HUES6 (cell line): ENCODE data around the gene IKBKE.

Experiments used
- H3K27ac ChIP-seq: 2 replicates; pipeline ENCODE4 v1.7.0; 2013; ENCODE audit warnings: low read depth, mild to moderate bottlenecking, low read length, inconsistent platforms
- H3K27me3 ChIP-seq: 2 replicates; pipeline ENCODE4 v1.6.1; 2013; ENCODE audit warnings: low read length; ENCODE audit not compliant: control insufficient read depth, insufficient read depth
- H3K36me3 ChIP-seq: 2 replicates; pipeline ENCODE4 v1.6.1; 2013; ENCODE audit warnings: low read length; ENCODE audit not compliant: control insufficient read depth, insufficient read depth
- H3K4me1 ChIP-seq: 2 replicates; pipeline ENCODE4 v1.6.1; 2013; ENCODE audit warnings: low read length; ENCODE audit not compliant: control insufficient read depth, insufficient read depth
- H3K4me3 ChIP-seq: 2 replicates; pipeline ENCODE4 v1.5.1; 2013; ENCODE audit warnings: low read depth, low read length
- H3K9ac ChIP-seq: one replicate; pipeline ENCODE4 v1.6.1; 2013; ENCODE audit warnings: mild to moderate bottlenecking, low read length
- H3K9me3 ChIP-seq: 2 replicates; pipeline ENCODE4 v1.6.1; 2013; ENCODE audit warnings: low read depth, low read length; ENCODE audit not compliant: control insufficient read depth, insufficient read depth

The IKBKE gene

GRCh38 chr1:206486995-206487788 is 16.9 kb downstream of the IKBKE start:
- Histone ChIP-seq H3K4me3 (no peak overlapping the region), H3K36me3 (peaks cover 14% of the 10 kb centered on the region), H3K9ac (no peak overlapping the region)

GRCh38 chr1:206487970-206488369 is 17.7 kb downstream of the IKBKE start:
- Histone ChIP-seq H3K27ac (no peak overlapping the region), H3K36me3 (peaks cover 16% of the 10 kb centered on the region), H3K27me3 (no peaks in the 10 kb centered on the region), H3K4me1 (no peaks in the 10 kb centered on the region), H3K9me3 (no peaks in the 10 kb centered on the region), H3K9ac (no peak overlapping the region), H3K4me3 (no peak overlapping the region)

More at GRCh38 chr1:206486995-206487788, 16.9 kb downstream of the IKBKE start:
- Histone ChIP-seq H3K4me1 (no peaks in the 10 kb centered on the region), H3K9me3 (no peaks in the 10 kb centered on the region), H3K27me3 (no peaks in the 10 kb centered on the region), H3K27ac (no peak overlapping the region)

- peaks cover 17% of the 10 kb centered on the region for H3K36me3 ChIP-seq
- no peak overlapping the region for H3K9ac ChIP-seq
- H3K4me3 ChIP-seq: no peak overlapping the region
- H3K27me3 ChIP-seq: no peaks in the 10 kb centered on the region
- H3K27ac ChIP-seq: no peak overlapping the region
- no peaks in the 10 kb centered on the region for H3K4me1 ChIP-seq
- H3K9me3 ChIP-seq: no peaks in the 10 kb centered on the region
Observed at GRCh38 chr1:206488466-206488865, 18.2 kb downstream of the IKBKE start.

GRCh38 chr1:206489980-206490770 is 19.9 kb downstream of the IKBKE start:
- no peak overlapping the region for H3K27ac ChIP-seq
- no peaks in the 10 kb centered on the region for H3K27me3 ChIP-seq
- H3K9me3 ChIP-seq: no peaks in the 10 kb centered on the region
- H3K9ac ChIP-seq: no peak overlapping the region
- H3K36me3 ChIP-seq: peaks cover 22% of the 10 kb centered on the region
- H3K4me3 ChIP-seq: no peak overlapping the region
- no peaks in the 10 kb centered on the region for H3K4me1 ChIP-seq

GRCh38 chr1:206490771-206491405 is 20.6 kb downstream of the IKBKE start:
- Histone ChIP-seq H3K27me3 (no peaks in the 10 kb centered on the region), H3K9me3 (no peaks in the 10 kb centered on the region), H3K36me3 (peaks cover 22% of the 10 kb centered on the region), H3K27ac (no peak overlapping the region), H3K4me1 (no peaks in the 10 kb centered on the region), H3K4me3 (no peak overlapping the region), H3K9ac (no peak overlapping the region)

- Histone ChIP-seq H3K36me3 (peaks cover 22% of the 10 kb centered on the region), H3K27ac (no peak overlapping the region), H3K4me1 (no peaks in the 10 kb centered on the region)
Observed at GRCh38 chr1:206491616-206492015, 21.3 kb downstream of the IKBKE start.

GRCh38 chr1:206492589-206492988 is 22.3 kb downstream of the IKBKE start:
- no peak overlapping the region for H3K9ac ChIP-seq
- H3K4me1 ChIP-seq: no peaks in the 10 kb centered on the region
- H3K27ac ChIP-seq: no peak overlapping the region
- peaks cover 22% of the 10 kb centered on the region for H3K36me3 ChIP-seq
- H3K4me3 ChIP-seq: no peak overlapping the region
- H3K27me3 ChIP-seq: no peaks in the 10 kb centered on the region
- H3K9me3 ChIP-seq: no peaks in the 10 kb centered on the region

More at GRCh38 chr1:206491616-206492015, 21.3 kb downstream of the IKBKE start:
- Histone ChIP-seq H3K9ac (no peak overlapping the region), H3K4me3 (no peak overlapping the region), H3K9me3 (no peaks in the 10 kb centered on the region), H3K27me3 (no peaks in the 10 kb centered on the region)

- H3K36me3 ChIP-seq: peaks cover 18% of the 10 kb centered on the region
- H3K9me3 ChIP-seq: no peaks in the 10 kb centered on the region
- no peaks in the 10 kb centered on the region for H3K4me1 ChIP-seq
- H3K27ac ChIP-seq: no peak overlapping the region
- H3K27me3 ChIP-seq: no peaks in the 10 kb centered on the region
- H3K4me3 ChIP-seq: no peak overlapping the region
- H3K9ac ChIP-seq: no peak overlapping the region
Observed at GRCh38 chr1:206493279-206493678, 23.0 kb downstream of the IKBKE start.

GRCh38 chr1:206495011-206495461 is 24.8 kb downstream of the IKBKE start:
- no peaks in the 10 kb centered on the region for H3K9me3 ChIP-seq
- no peaks in the 10 kb centered on the region for H3K27me3 ChIP-seq
- peaks cover 18% of the 10 kb centered on the region for H3K36me3 ChIP-seq
- no peak overlapping the region for H3K9ac ChIP-seq
- H3K4me1 ChIP-seq: no peaks in the 10 kb centered on the region
- no peak overlapping the region for H3K4me3 ChIP-seq
- no peak overlapping the region for H3K27ac ChIP-seq

- no peak overlapping the region for H3K4me3 ChIP-seq
- no peak overlapping the region for H3K27ac ChIP-seq
- H3K9ac ChIP-seq: no peak overlapping the region
- no peaks in the 10 kb centered on the region for H3K4me1 ChIP-seq
- H3K9me3 ChIP-seq: no peaks in the 10 kb centered on the region
- H3K27me3 ChIP-seq: no peaks in the 10 kb centered on the region
- H3K36me3 ChIP-seq: peaks cover 18% of the 10 kb centered on the region
Observed at GRCh38 chr1:206495493-206496046, 25.3 kb downstream of the IKBKE start.
